A673 (cell line): ENCODE measurements around the gene LRRC27. TPM values are rescaled to one million over a fixed set of nuclear protein-coding genes. Genes with fewer than 3 reads are reported as not detected.

ENCODE experiments used
- BruUV-seq: library from RNA; stranded (reverse); fragments of 400-500 nt; replicated peaks from 2 replicates; lab custom pipeline; 2021; lab: Mats Ljungman, UMichigan
- CTCF ChIA-PET: fragments of 300-600 bp; sonication (Branson Sonifier 250); formaldehyde crosslinking; loops from one replicate; lab custom pipeline; 2022; ENCODE audit warnings: antibody characterized with exemption; lab: Charles Lee
- POLR2A ChIA-PET: fragments of 300-600 bp; sonication (Branson Sonifier 250); formaldehyde crosslinking; loops from one replicate; lab custom pipeline; 2022; ENCODE audit warnings: antibody characterized with exemption; ENCODE audit not compliant: low non-redundant PET; lab: Charles Lee
- DNase-seq: peaks from one replicate; pipeline ENCODE4 v3.0.0-alpha.2; 2015; ENCODE audit warnings: low spot score
- H3K27ac ChIP-seq: fragments of 200-600 bp; sonication (generic); 2 replicates; pipeline ENCODE4 v1.5.1; 2016; ENCODE audit warnings: mixed run types, low read depth, mild to moderate bottlenecking, mixed read lengths, antibody characterized with exemption, low read length; ENCODE audit not compliant: poor library complexity, severe bottlenecking
- H3K27me3 ChIP-seq: fragments of 200-600 bp; sonication (generic); replicated peaks from 2 replicates; pipeline ENCODE4 v1.6.1; 2017; ENCODE audit warnings: mixed run types, low read depth, mild to moderate bottlenecking, mixed read lengths, antibody characterized with exemption, low read length; ENCODE audit not compliant: insufficient read depth, poor library complexity
- H3K36me3 ChIP-seq: fragments of 200-600 bp; sonication (generic); 2 replicates; pipeline ENCODE4 v1.6.1; 2016; ENCODE audit warnings: mixed run types, mild to moderate bottlenecking, mixed read lengths, antibody characterized with exemption, low read length; ENCODE audit not compliant: insufficient read depth, poor library complexity, severe bottlenecking
- H3K4me1 ChIP-seq: fragments of 200-600 bp; sonication (generic); 2 replicates; pipeline ENCODE4 v1.6.1; 2017; ENCODE audit warnings: mixed run types, mild to moderate bottlenecking, mixed read lengths, antibody characterized with exemption, low read length; ENCODE audit not compliant: insufficient read depth, poor library complexity, severe bottlenecking
- H3K4me3 ChIP-seq: fragments of 200-600 bp; sonication (generic); 2 replicates; pipeline ENCODE4 v1.5.1; 2016; ENCODE audit warnings: low read depth, mixed run types, mild to moderate bottlenecking, mixed read lengths, low read length; ENCODE audit not compliant: poor library complexity, severe bottlenecking
- H3K9me3 ChIP-seq: fragments of 200-600 bp; sonication (generic); 2 replicates; pipeline ENCODE4 v1.6.1; 2016; ENCODE audit warnings: mixed run types, low read depth, mild to moderate bottlenecking, mixed read lengths, antibody characterized with exemption, low read length; ENCODE audit not compliant: poor library complexity, severe bottlenecking
- EZH2 ChIP-seq: fragments of 200-600 bp; sonication (generic); IDR thresholded peaks from 2 replicates; pipeline ENCODE4 v1.6.1; 2017; ENCODE audit warnings: borderline replicate concordance, low read depth, mild to moderate bottlenecking, mixed read lengths, antibody characterized with exemption, low read length; ENCODE audit not compliant: poor library complexity, severe bottlenecking
- intact Hi-C: fragments of 100-400 bp; cut with micrococcal nuclease; formaldehyde crosslinking; loops from one replicate; pipeline ENCODE4 v1.10.0; 2022; ENCODE audit not compliant: unreplicated experiment
- total RNA-seq: library from RNA; stranded (reverse); gene quantifications from 2 replicates; pipeline ENCODE4 v1.2.3, GENCODE V29; 2021
- TF ChIP-seq, protein P1 (sequence below): fragments of 300-800, 200-600 bp; sonication (generic); conservative IDR thresholded peaks from 2 replicates; pipeline ENCODE4 v1.5.1; 2017; ENCODE audit warnings: low read depth, mild to moderate bottlenecking, antibody characterized with exemption, low read length, moderate library complexity, mixed read lengths

LRRC27 gene
- total RNA-seq, 1 experiment from 2014 or later: 11.5 TPM

GRCh38 chr10:132392184-132392800 lies 60.3 kb downstream of the LRRC27 start:
- no peak overlapping the region for H3K4me3 ChIP-seq
- intact Hi-C loops: no loop called here
- BruUV-seq: no TSS peak
- ChIA-PET CTCF (interaction anchor here (0.6 kb wide), 1 partner anchor 72 kb away, joined by 3 read pairs; no protein-coding TSS in a partner anchor), POLR2A (interaction anchor here (0.6 kb wide), 1 partner anchor 286 kb away, joined by 5 read pairs; no protein-coding TSS in a partner anchor)
- no peak for DNase-seq
- TF ChIP-seq, protein P1, sequence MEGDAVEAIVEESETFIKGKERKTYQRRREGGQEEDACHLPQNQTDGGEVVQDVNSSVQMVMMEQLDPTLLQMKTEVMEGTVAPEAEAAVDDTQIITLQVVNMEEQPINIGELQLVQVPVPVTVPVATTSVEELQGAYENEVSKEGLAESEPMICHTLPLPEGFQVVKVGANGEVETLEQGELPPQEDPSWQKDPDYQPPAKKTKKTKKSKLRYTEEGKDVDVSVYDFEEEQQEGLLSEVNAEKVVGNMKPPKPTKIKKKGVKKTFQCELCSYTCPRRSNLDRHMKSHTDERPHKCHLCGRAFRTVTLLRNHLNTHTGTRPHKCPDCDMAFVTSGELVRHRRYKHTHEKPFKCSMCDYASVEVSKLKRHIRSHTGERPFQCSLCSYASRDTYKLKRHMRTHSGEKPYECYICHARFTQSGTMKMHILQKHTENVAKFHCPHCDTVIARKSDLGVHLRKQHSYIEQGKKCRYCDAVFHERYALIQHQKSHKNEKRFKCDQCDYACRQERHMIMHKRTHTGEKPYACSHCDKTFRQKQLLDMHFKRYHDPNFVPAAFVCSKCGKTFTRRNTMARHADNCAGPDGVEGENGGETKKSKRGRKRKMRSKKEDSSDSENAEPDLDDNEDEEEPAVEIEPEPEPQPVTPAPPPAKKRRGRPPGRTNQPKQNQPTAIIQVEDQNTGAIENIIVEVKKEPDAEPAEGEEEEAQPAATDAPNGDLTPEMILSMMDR: no peak
- TF ChIP-seq EZH2: no peak
- H3K27ac ChIP-seq: no peak overlapping the region
- H3K27me3 ChIP-seq: no peaks in the 10 kb centered on the region
- peaks cover 23% of the 10 kb centered on the region for H3K4me1 ChIP-seq
- no peaks in the 10 kb centered on the region for H3K36me3 ChIP-seq
- no peaks in the 10 kb centered on the region for H3K9me3 ChIP-seq

DNA sequence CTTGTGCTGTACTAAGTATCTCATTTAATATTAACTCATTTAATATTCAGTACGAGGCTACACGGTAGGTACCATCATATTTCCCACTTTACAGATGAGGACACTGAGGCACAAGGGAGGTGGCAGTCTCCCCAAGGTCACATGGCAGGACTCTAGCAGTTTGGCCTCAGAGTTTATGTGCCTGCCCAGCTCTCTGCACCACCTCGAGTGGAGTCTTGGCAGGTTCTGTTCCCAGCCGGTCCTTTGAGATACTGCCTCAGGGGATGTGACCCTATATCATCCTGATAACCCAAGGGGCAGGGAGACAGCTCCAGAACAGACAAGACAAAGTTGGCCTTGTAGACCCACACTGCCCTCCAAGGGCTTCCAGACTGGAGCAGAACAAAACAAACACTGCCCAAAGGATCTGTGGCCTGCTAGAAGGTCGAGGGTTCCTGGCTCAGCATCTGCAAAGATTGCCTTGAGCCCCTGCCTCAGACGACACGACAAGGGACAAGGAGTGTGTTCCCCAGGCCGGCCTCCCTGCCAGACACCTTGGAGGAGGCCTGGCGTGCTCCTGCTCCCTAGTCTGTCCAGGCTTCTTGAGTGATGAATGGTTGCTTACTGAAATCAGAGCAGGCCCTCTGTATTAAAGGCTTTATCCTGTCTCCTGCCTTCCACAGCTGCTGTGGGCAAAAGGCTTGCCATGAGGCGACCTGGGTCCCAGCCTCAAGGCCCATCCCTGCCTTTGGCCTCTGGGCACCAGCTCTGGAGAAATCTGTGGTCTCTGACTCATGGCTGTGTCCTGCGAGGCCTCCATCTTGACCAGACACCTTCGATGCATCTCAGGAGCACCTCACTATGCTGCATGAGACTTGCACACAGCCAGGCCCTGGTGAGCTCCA lies 61.1 kb downstream of the LRRC27 start:
- CTCF ChIA-PET: interaction anchor here (0.6 kb wide), 1 partner anchor 73 kb away, joined by 3 read pairs; no protein-coding TSS in a partner anchor
- Histone ChIP-seq H3K4me3 (no peak overlapping the region), H3K4me1 (peaks cover 19% of the 10 kb centered on the region), H3K9me3 (no peaks in the 10 kb centered on the region), H3K27ac (no peak overlapping the region), H3K36me3 (no peaks in the 10 kb centered on the region), H3K27me3 (no peaks in the 10 kb centered on the region)
- intact Hi-C loops: no loop called here
- BruUV-seq: no TSS peak
- DNase-seq: no peak
- POLR2A ChIA-PET: interaction anchor here (0.6 kb wide), 1 partner anchor 287 kb away, joined by 5 read pairs; no protein-coding TSS in a partner anchor
- TF ChIP-seq, protein P1: no peak
- no peak for TF ChIP-seq EZH2

GRCh38 chr10:132393695-132394181 lies 61.7 kb downstream of the LRRC27 start:
- ChIA-PET POLR2A (no interaction called here), CTCF (no interaction called here)
- Histone ChIP-seq H3K36me3 (no peaks in the 10 kb centered on the region), H3K4me1 (peaks cover 26% of the 10 kb centered on the region), H3K9me3 (no peaks in the 10 kb centered on the region), H3K4me3 (no peak overlapping the region), H3K27ac (no peak overlapping the region), H3K27me3 (no peaks in the 10 kb centered on the region)
- TF ChIP-seq, protein P1: no peak
- no peak for TF ChIP-seq EZH2
- BruUV-seq: no TSS peak
- DNase-seq: no peak
- intact Hi-C loops: no loop called here
